GM21423 (cell line): Measurements from ENCODE around the gene TGFB1.

ENCODE experiments used
- ATAC-seq: cut with Tn5 transposase; IDR thresholded peaks from one replicate; pipeline ENCODE4 v1.9.1; 2021; ENCODE audit warnings: mild to moderate bottlenecking, moderate library complexity; ENCODE audit not compliant: unreplicated experiment

Gene TGFB1

GRCh38 chr19:41323023-41323422 is 30.7 kb downstream of the TGFB1 start:
- ATAC-seq: no peak

- no peak for ATAC-seq
These were observed 31.3 kb downstream of the TGFB1 start for GRCh38 chr19:41322451-41322850.

- ATAC-seq: no peak
These were observed 32.0 kb downstream of the TGFB1 start for GRCh38 chr19:41321600-41322270.

GRCh38 chr19:41321204-41321599 is 32.5 kb downstream of the TGFB1 start:
- ATAC-seq: no peak

- ATAC-seq: no peak
These were observed 33.2 kb downstream of the TGFB1 start for GRCh38 chr19:41320568-41320967.

GRCh38 chr19:41320185-41320518 is 33.6 kb downstream of the TGFB1 start:
- no peak for ATAC-seq

GRCh38 chr19:41319500-41320184 is 34.1 kb downstream of the TGFB1 start:
- ATAC-seq: no peak

- ATAC-seq: no peak
These were observed 34.8 kb downstream of the TGFB1 start for GRCh38 chr19:41318696-41319499.

GRCh38 chr19:41316306-41316920 is 37.3 kb downstream of the TGFB1 start:
- ATAC-seq: no peak

GRCh38 chr19:41311613-41312012 is 42.1 kb downstream of the TGFB1 start:
- ATAC-seq: no peak

GRCh38 chr19:41311072-41311471 is 42.6 kb downstream of the TGFB1 start:
- ATAC-seq: no peak

- ATAC-seq: peak; percentile 67
These were observed 43.5 kb downstream of the TGFB1 start, which contains the start of gene CCDC97 for GRCh38 chr19:41310033-41310831. Gene CCDC97, plus strand, starts transcription at chr19:41310172. Its CDS starts 139 bp downstream, at chr19:41310311.

- ATAC-seq: peak; percentile 4
These were observed 44.3 kb downstream of the TGFB1 start for GRCh38 chr19:41309180-41310032.

- peak; percentile 34 for ATAC-seq
These were observed 45.1 kb downstream of the TGFB1 start for GRCh38 chr19:41308450-41309179.

- ATAC-seq: no peak
These were observed 45.7 kb downstream of the TGFB1 start for GRCh38 chr19:41307954-41308449.

- ATAC-seq: no peak
These were observed 46.4 kb downstream of the TGFB1 start for GRCh38 chr19:41307090-41307875.

GRCh38 chr19:41305927-41306793 is 47.6 kb downstream of the TGFB1 start:
- ATAC-seq: no peak
